ENCODE data around the gene CCDC149. TPM values are rescaled to one million over a fixed set of nuclear protein-coding genes. Genes with fewer than 3 reads are reported as not detected.
A peak's percentile ranks its signal among the peaks of the same experiment; 100 is the strongest.

The CCDC149 gene
- polyA plus RNA-seq, 1 experiment: 13.9 TPM

- Histone ChIP-seq H3K4me3 (ENCODE audit: low read depth, low read length) (no peak overlapping the region), H3K27me3 (ENCODE audit: control insufficient read depth, insufficient read depth, low read length) (no peaks in the 10 kb centered on the region), H3K9me3 (ENCODE audit: control insufficient read depth, insufficient read depth, low read length) (no peaks in the 10 kb centered on the region), H3K27ac (ENCODE audit: low read depth, low read length) (peak overlapping the region; percentile 77)
- TF ChIP-seq CTCF (IDR thresholded peaks at IDR 0.05; ENCODE audit: low read depth, low read length): no peak
- ChIA-PET CTCF (no interaction called here), POLR2A (interaction anchor here (0.8 to 1.3 kb wide), 2 partner anchors 13 to 307 kb away, joined by 3 to 4 read pairs; no protein-coding TSS in a partner anchor)
- no peak for DNase-seq (ENCODE audit: low read depth, low spot score)
Measured at GRCh38 chr4:24777536-24778463, 135.0 kb downstream of the CCDC149 start.

- H3K27ac ChIP-seq (ENCODE audit: low read depth, low read length): no peak overlapping the region
- no peaks in the 10 kb centered on the region for H3K27me3 ChIP-seq (ENCODE audit: control insufficient read depth, insufficient read depth, low read length)
- ChIA-PET CTCF (no interaction called here), POLR2A (no interaction called here)
- no peak for DNase-seq (ENCODE audit: low read depth, low spot score)
- H3K9me3 ChIP-seq (ENCODE audit: control insufficient read depth, insufficient read depth, low read length): no peaks in the 10 kb centered on the region
- H3K4me3 ChIP-seq (ENCODE audit: low read depth, low read length): no peak overlapping the region
- no peak for TF ChIP-seq CTCF (IDR thresholded peaks at IDR 0.05; ENCODE audit: low read depth, low read length)
Measured at GRCh38 chr4:24775750-24776149, 137.1 kb downstream of the CCDC149 start.

- Histone ChIP-seq H3K27ac (ENCODE audit: low read depth, low read length) (no peak overlapping the region), H3K9me3 (ENCODE audit: control insufficient read depth, insufficient read depth, low read length) (no peaks in the 10 kb centered on the region), H3K4me3 (ENCODE audit: low read depth, low read length) (no peak overlapping the region), H3K27me3 (ENCODE audit: control insufficient read depth, insufficient read depth, low read length) (no peaks in the 10 kb centered on the region)
- POLR2A ChIA-PET: no interaction called here
- DNase-seq (ENCODE audit: low read depth, low spot score): no peak
- TF ChIP-seq CTCF (IDR thresholded peaks at IDR 0.05; ENCODE audit: low read depth, low read length): no peak
- CTCF ChIA-PET: no interaction called here
Measured at GRCh38 chr4:24775032-24775605, 137.7 kb downstream of the CCDC149 start.

GRCh38 chr4:24774452-24774851 is 138.4 kb downstream of the CCDC149 start:
- no peaks in the 10 kb centered on the region for H3K27me3 ChIP-seq (ENCODE audit: control insufficient read depth, insufficient read depth, low read length)
- TF ChIP-seq CTCF (IDR thresholded peaks at IDR 0.05; ENCODE audit: low read depth, low read length): no peak
- no peak overlapping the region for H3K4me3 ChIP-seq (ENCODE audit: low read depth, low read length)
- ChIA-PET CTCF (no interaction called here), POLR2A (no interaction called here)
- no peaks in the 10 kb centered on the region for H3K9me3 ChIP-seq (ENCODE audit: control insufficient read depth, insufficient read depth, low read length)
- no peak overlapping the region for H3K27ac ChIP-seq (ENCODE audit: low read depth, low read length)
- no peak for DNase-seq (ENCODE audit: low read depth, low spot score)

GRCh38 chr4:24772952-24773351 is 139.9 kb downstream of the CCDC149 start:
- Histone ChIP-seq H3K27ac (ENCODE audit: low read depth, low read length) (no peak overlapping the region), H3K4me3 (ENCODE audit: low read depth, low read length) (no peak overlapping the region), H3K9me3 (ENCODE audit: control insufficient read depth, insufficient read depth, low read length) (no peaks in the 10 kb centered on the region), H3K27me3 (ENCODE audit: control insufficient read depth, insufficient read depth, low read length) (no peaks in the 10 kb centered on the region)
- POLR2A ChIA-PET: no interaction called here
- no peak for TF ChIP-seq CTCF (IDR thresholded peaks at IDR 0.05; ENCODE audit: low read depth, low read length)
- CTCF ChIA-PET: no interaction called here
- DNase-seq (ENCODE audit: low read depth, low spot score): no peak
